ENCODE measurements around the gene ASAP2. TPM values are rescaled to one million over a fixed set of nuclear protein-coding genes. Genes with fewer than 3 reads are reported as not detected.

ASAP2 gene
- total RNA-seq, 1 donor from 2014 or later, result 23.7 TPM

- peak; percentile 43 for DNase-seq (ENCODE audit: low read depth)
Measured at GRCh38 chr2:9179572-9180201, 26.9 kb upstream of the ASAP2 start.

DNA sequence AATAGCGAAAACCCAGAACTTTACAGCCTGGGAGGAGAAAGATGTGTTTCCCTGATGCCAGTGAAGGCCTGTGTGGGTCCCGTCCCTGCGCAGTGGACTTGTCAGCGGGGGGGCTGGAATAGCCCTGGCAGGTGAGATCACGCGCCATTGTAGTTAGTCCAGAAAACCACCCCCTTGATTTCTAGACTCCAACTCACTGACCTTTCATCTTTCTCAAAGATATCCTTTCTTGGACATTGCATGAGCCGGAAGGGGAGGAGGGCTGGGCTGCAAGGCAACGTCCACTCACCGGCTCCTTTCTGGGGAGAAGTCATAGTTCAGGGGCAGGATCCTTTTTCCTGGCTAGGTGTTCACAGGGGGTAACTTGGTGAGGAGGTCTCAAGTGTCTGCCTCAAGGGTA is 22.3 kb upstream of the ASAP2 start:
- DNase-seq (ENCODE audit: low read depth), result no peak

DNA sequence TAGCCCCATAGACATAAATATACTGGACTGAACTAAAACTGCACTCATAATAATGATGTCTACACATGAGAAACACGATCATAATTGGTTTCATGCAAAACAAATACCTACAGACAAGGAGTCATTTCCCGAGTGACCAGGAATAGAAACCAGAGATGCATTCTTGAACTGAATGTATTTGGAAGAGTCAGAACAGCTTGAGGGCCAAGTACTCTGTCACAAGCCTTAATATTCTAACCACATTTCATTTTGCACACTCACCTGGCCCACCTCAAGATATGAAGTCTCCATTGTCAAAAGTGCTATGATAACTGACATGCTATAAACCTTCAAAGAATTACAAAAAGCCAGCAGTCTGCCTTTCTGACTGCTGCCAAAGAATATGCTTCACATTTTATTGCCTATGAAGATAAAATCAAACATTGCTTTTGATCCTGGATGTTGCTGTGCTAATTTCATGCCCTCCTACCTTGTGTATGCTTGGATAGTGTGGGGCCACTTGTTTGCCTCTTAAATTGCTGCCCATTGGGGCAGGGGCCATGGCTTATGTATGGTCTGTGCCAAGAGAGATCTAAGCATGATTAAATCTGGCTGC is 18.9 kb upstream of the ASAP2 start:
- no peak for DNase-seq (ENCODE audit: low read depth)

- no peak for DNase-seq (ENCODE audit: low read depth)
Measured at GRCh38 chr2:9188823-9189222, 17.8 kb upstream of the ASAP2 start.

- DNase-seq (ENCODE audit: low read depth), result no peak
Measured at GRCh38 chr2:9189901-9190300, 16.7 kb upstream of the ASAP2 start.

DNA sequence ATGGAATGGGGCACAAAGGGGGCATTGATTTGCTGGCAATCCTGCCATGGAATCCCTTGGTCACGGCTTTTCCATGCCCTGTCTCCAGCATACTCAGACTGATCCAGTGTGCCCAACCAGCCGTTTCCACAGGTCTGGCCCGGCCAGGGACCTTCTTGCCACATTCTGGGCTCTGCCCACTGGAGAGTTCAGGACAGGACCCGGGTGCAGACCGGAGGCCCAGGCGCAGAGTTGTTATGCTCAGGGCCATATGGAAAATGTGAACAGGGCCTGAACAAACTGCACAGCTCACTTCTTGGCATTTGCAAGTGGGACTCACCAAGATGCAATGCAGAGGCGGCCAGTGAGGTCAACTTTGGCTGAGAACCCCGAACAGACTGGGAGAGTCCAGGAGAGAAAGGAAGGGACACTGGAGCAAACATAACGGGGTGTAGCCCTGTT is 15.6 kb upstream of the ASAP2 start:
- peak; percentile 86 for DNase-seq (ENCODE audit: low read depth)

DNA sequence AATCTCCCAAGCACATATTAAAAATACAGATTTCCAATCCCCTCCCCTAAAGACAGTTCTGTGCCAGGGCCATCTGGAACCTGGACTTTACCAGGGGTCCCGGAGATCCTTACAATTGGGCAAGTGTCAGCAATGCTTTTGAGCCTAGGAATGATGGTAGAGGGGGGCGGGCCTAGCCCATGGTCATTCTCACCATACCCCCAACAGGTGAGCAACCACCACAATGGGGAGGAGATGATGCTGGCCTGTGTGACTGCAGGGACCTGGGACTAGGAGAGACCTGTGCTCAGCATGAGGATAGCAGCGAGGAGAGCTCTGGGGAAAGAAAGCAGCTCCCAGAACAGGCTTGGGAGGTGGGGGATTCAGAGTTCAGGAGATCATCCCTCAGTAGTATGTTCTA is 13.9 kb upstream of the ASAP2 start:
- no peak for DNase-seq (ENCODE audit: low read depth)

DNA sequence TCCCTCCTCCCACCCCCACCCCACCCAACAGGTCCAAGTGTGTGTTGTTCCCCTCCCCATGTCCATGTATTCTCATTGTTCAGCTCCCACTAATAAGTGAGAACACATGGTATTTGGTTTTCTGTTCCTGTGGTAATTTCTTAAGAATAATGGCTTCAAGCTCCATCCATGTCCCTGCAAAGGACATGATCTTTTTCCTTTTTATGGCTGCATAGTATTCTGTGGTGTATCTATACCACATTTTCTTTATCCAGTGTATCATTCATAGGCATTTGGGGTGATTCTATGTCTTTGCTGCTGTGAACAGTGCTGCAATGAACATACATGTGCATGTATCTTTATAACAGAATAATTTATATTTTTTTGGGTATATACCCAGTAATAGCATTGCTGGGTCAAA is 12.3 kb upstream of the ASAP2 start:
- no peak for DNase-seq (ENCODE audit: low read depth)

GRCh38 chr2:9196637-9197036 is 10.0 kb upstream of the ASAP2 start:
- no peak for DNase-seq (ENCODE audit: low read depth)

- DNase-seq (ENCODE audit: low read depth), result no peak
Measured at GRCh38 chr2:9197916-9198315, 8.7 kb upstream of the ASAP2 start.

DNA sequence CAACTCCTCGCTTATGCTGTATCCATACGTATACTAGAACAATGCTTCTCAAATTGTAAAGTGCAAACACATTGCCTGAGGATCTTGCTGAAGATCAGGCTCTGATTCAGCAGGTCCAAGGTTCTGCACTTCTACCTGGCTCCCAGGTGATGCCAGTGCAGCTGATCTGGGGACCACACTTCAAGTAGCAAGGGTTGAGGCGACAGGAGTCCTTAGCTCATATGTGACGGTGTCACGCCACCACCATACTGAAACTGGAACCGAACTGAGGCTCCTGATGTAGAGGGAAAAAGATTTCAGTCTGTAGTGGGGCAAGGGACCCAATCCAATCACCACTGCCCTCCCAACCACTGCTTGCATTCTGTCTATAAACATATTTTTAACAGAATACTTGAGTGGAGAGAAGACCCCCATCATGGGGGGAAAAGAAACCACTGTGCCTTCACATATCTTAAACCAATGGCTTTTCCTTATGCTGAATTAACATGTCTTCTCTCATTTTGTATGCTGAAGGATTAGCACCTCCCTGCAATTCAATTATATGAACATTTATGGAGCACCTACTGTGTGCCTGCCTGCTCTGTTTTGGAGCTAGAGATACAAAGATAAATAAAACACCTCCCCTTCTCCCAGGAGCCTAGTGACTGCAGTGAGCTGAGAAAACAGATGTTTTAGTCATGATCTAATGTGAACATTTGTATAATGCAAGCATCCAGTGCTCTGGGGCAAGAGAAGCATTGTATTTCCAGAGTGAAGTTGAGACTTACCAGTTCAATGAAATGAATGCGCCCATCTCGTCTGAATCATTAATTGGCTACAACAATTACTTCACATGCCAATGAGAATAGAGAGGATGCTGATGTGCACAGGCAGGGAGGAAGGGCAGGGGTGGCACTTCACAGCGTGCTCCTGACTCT is 6.6 kb upstream of the ASAP2 start:
- DNase-seq (ENCODE audit: low read depth), result no peak

GRCh38 chr2:9200633-9201015 is 6.0 kb upstream of the ASAP2 start:
- DNase-seq (ENCODE audit: low read depth), result no peak

GRCh38 chr2:9201185-9201891 is 5.3 kb upstream of the ASAP2 start:
- no peak for DNase-seq (ENCODE audit: low read depth)

GRCh38 chr2:9203006-9203405 is 3.6 kb upstream of the ASAP2 start:
- no peak for DNase-seq (ENCODE audit: low read depth)

DNA sequence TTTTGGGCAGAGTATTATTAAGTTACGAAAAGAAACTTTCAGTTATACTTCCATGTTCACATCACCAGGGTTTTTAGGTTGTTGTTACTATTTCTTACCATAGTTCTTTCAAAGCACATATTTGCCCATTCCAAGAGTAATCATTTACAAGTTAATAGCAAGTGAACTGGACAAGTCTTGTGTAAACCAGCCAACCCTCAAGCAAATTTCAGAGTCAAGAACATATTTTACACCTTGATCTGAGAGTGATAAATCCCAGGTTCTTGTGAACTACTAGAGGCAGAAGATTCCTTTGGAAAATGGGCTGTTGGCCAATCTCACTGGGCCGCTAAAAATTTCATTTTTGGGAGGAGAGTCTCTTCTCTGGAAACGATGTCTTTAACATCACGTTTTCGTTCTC is 2.7 kb upstream of the ASAP2 start:
- no peak for DNase-seq (ENCODE audit: low read depth)

DNA sequence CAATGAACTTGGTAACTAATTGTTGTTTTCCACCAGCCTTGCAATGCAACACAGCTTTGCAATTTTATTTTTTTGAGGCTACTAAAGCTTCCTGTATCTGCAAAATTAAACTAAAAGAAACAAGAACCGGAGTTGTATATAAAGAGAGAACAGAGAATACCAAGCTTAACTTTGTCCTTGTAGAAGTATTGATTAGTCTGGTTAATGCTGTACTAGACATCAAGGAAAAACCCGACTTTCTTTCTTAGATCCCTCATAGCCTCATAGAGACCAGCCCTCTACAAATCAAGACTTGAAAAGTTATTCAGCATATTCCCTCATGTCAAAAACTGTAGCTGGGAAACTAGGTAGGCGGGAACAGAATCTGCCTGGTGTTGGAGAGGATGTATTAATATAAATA is 1.7 kb upstream of the ASAP2 start:
- DNase-seq (ENCODE audit: low read depth), result no peak

DNA sequence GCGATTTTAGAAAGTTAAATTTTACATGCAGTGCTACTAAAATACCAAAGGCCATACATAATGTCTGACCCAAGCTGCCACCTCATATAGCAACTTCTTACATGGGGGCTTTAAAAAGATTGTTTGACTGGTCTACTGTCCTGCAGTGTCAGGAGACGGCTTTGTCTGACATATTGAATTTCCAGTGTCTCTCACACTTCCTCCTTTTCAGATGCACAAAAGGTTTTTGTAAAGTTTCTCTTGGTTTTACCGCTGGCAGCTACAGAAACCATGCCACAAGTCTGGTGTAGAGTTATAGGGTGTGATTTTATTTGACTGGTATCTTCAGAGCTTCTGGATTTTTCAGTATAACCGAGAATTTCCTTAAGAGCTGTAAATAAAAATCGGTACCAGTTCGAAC is 1.1 kb upstream of the ASAP2 start:
- no peak for DNase-seq (ENCODE audit: low read depth)

DNA sequence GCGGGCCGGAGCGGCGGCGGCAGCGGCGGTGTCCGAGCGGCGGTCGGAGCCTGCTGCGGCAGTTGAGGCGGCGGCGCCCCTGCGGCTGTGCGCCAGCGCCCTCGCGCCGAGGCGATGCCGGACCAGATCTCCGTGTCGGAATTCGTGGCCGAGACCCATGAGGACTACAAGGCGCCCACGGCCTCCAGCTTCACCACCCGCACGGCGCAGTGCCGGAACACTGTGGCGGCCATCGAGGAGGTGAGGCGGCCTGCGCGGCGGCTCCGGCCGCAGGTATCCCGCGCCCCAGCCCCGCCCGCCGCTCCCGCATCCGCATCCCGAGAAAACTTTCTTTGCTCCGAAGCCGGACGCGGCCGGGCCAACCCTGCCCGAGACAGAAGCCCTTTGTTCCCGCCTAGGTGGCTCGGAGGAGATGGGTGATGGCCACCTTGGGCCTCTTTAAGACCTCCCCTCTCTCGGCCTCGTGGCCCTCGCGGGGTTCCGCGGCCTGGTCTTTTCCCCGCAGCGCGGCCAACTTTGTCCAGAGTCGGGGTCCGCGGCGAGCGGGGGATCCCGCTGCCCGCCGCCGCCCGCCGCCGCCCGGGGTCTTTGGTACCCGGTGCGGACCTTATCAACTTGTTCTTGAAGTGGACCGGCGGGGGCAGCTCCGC is 504 bp downstream of the ASAP2 start:
- DNase-seq (ENCODE audit: low read depth), result peak; percentile 45

- DNase-seq (ENCODE audit: low read depth), result no peak
Measured at GRCh38 chr2:9207641-9208311, 1.2 kb downstream of the ASAP2 start.

DNA sequence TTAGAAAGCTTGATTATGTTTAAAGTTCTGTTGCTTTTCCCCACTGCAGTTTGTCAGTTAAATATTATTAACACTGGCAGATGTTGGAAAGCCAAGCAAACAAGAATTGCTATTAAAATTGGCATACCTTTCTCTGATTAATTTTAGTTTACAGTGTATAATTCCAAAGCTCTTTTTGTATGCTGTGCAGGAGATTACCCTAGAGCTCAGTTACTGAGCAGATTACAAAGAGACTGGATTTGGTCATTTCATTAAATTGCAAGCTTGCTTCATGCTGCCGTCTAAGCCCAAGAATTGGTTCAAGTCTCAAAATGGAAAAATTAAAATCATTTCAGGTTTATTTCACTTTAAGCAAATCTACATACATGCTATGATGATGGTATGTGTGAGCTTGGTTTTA is 2.3 kb downstream of the ASAP2 start:
- no peak for DNase-seq (ENCODE audit: low read depth)

DNA sequence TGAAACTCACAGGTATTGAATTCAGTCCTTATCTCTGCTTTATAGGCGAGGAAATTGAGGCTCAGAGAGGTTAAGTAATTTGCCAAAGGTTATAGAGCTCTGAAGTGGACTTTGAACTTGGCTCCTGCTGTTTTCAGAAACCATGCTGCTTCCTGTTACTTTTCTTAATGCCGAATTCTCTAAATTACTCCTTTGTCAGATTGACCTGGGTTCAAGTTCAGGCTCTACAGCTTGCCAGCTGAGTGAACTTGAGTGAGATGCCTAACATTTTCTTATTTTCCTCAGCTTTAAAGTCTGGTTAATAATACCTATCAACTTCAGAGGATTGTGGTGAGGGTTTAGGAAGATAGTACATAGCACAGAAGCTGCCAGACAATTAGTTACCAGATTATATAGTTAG is 3.4 kb downstream of the ASAP2 start:
- DNase-seq (ENCODE audit: low read depth), result no peak
